Fibroblast of villous mesenchyme (primary cell): ENCODE results near the gene VGF. TPM values are rescaled to one million over a fixed set of nuclear protein-coding genes. Genes with fewer than 3 reads are reported as not detected.

Experiments used
- DNase-seq: peaks from one replicate; pipeline ENCODE4 v3.0.0-alpha.2; 2010; ENCODE audit warnings: low read depth
- H3K4me3 ChIP-seq: 2 replicates; pipeline ENCODE4 v1.5.1; 2011; ENCODE audit warnings: low read depth, mild to moderate bottlenecking, low read length
- CTCF ChIP-seq: IDR thresholded peaks from 2 replicates; pipeline ENCODE4 v1.5.1; 2012; ENCODE audit warnings: low read depth, mild to moderate bottlenecking, low read length; ENCODE audit not compliant: insufficient read depth
- total RNA-seq: library from RNA; depleted of rRNA; stranded (reverse); fragments of >200 nt; gene quantifications from 2 replicates; pipeline ENCODE4 v1.2.3, GENCODE V29; 2012

Gene VGF
- total RNA-seq, 1 donor, result under 0.01 TPM

GRCh38 chr7:101186194-101186593 lies 20.8 kb upstream of the VGF start:
- no peak overlapping the region for H3K4me3 ChIP-seq
- DNase-seq, result no peak
- no peak for TF ChIP-seq CTCF

GRCh38 chr7:101185258-101185839 lies 20.0 kb upstream of the VGF start:
- no peak for TF ChIP-seq CTCF
- no peak for DNase-seq
- H3K4me3 ChIP-seq, result no peak overlapping the region

GRCh38 chr7:101180130-101180755 lies 14.9 kb upstream of the VGF start, which contains the start of gene NAT16:
NAT16 (minus strand) TSS chr7:101180293; CDS start chr7:101174807, 5,486 bp downstream.
- DNase-seq, result no peak
- no peak within 1 kb of the TSS for H3K4me3 ChIP-seq
- no peak for TF ChIP-seq CTCF

- TF ChIP-seq CTCF, result no peak
- H3K4me3 ChIP-seq, result no peak overlapping the region
- DNase-seq, result no peak
These were observed 14.3 kb upstream of the VGF start for GRCh38 chr7:101179713-101180112.

- DNase-seq, result no peak
- no peak overlapping the region for H3K4me3 ChIP-seq
- no peak for TF ChIP-seq CTCF
These were observed 13.7 kb upstream of the VGF start for GRCh38 chr7:101179117-101179516.

GRCh38 chr7:101177644-101178043 lies 12.3 kb upstream of the VGF start:
- no peak overlapping the region for H3K4me3 ChIP-seq
- no peak for DNase-seq
- no peak for TF ChIP-seq CTCF
